ENCODE results near the gene DDX10.

- TF ChIP-seq, protein P1, sequence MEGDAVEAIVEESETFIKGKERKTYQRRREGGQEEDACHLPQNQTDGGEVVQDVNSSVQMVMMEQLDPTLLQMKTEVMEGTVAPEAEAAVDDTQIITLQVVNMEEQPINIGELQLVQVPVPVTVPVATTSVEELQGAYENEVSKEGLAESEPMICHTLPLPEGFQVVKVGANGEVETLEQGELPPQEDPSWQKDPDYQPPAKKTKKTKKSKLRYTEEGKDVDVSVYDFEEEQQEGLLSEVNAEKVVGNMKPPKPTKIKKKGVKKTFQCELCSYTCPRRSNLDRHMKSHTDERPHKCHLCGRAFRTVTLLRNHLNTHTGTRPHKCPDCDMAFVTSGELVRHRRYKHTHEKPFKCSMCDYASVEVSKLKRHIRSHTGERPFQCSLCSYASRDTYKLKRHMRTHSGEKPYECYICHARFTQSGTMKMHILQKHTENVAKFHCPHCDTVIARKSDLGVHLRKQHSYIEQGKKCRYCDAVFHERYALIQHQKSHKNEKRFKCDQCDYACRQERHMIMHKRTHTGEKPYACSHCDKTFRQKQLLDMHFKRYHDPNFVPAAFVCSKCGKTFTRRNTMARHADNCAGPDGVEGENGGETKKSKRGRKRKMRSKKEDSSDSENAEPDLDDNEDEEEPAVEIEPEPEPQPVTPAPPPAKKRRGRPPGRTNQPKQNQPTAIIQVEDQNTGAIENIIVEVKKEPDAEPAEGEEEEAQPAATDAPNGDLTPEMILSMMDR (IDR thresholded peaks at IDR 0.05; ENCODE audit: insufficient read depth, low read length), result no peak
- TF ChIP-seq, protein P2, sequence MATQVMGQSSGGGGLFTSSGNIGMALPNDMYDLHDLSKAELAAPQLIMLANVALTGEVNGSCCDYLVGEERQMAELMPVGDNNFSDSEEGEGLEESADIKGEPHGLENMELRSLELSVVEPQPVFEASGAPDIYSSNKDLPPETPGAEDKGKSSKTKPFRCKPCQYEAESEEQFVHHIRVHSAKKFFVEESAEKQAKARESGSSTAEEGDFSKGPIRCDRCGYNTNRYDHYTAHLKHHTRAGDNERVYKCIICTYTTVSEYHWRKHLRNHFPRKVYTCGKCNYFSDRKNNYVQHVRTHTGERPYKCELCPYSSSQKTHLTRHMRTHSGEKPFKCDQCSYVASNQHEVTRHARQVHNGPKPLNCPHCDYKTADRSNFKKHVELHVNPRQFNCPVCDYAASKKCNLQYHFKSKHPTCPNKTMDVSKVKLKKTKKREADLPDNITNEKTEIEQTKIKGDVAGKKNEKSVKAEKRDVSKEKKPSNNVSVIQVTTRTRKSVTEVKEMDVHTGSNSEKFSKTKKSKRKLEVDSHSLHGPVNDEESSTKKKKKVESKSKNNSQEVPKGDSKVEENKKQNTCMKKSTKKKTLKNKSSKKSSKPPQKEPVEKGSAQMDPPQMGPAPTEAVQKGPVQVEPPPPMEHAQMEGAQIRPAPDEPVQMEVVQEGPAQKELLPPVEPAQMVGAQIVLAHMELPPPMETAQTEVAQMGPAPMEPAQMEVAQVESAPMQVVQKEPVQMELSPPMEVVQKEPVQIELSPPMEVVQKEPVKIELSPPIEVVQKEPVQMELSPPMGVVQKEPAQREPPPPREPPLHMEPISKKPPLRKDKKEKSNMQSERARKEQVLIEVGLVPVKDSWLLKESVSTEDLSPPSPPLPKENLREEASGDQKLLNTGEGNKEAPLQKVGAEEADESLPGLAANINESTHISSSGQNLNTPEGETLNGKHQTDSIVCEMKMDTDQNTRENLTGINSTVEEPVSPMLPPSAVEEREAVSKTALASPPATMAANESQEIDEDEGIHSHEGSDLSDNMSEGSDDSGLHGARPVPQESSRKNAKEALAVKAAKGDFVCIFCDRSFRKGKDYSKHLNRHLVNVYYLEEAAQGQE (IDR thresholded peaks at IDR 0.05; ENCODE audit: insufficient replicate concordance, low read depth), result no peak
- TF ChIP-seq POLR2AphosphoS5 (IDR thresholded peaks at IDR 0.05; ENCODE audit: low read depth), result no peak
- TF ChIP-seq SPI1 (IDR thresholded peaks at IDR 0.05; ENCODE audit: borderline replicate concordance, low read depth), result no peak
- no peak for TF ChIP-seq GABPA (IDR thresholded peaks at IDR 0.05; ENCODE audit: low read depth)
Observed at GRCh38 chr11:108733479-108734116, 68.7 kb downstream of the DDX10 start.

All from HL-60 (cell line).